Activated CD4-positive, CD25-positive, alpha-beta regulatory T cell treated with anti-CD3 and anti-CD28 coated beads, Interleukin-2, amount 50 U/mL, for 24 hours (primary cell): Measurements from ENCODE around the gene TFAP2B.

Experiments used
- ATAC-seq, 2 donors: fragments of 150-1000 bp; cut with Tn5 transposase; one replicate each; pipeline ENCODE4 v1.10.0; 2021; ENCODE audit warnings: mild to moderate bottlenecking in 1 of 2, moderate library complexity in 1 of 2

TFAP2B gene

DNA sequence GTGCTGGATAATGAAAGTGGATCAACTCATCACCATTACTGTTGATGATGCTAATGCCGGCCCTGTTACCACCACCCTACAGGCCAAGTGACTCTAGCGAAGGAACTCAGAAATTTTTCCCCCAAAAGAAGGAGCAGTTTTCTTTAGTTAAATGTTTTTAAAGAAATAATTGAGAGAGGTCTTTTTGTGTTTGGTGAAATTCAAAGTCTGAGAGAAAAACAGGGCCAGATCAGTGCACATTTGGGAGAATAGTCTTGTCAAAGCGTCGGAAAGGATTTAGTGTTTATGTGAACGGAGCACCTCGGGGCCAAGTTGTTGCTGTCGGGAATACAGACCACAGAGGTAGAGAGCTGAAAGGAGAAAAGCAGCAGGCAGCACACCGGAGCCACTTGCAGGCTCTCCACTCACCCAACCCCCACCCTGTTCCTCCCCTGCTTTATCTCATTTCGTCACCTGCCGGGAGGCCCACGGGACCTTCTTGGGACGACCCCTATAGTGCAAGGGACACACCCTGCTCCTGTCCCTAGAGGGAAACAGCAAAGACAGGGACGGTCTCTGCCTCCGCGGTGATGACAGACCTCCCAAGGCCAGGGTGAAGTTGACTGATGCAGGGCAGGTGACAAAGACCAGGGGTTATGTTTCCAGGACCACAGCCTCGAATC, 6.8 kb downstream of the TFAP2B start:
- no peak for ATAC-seq

DNA sequence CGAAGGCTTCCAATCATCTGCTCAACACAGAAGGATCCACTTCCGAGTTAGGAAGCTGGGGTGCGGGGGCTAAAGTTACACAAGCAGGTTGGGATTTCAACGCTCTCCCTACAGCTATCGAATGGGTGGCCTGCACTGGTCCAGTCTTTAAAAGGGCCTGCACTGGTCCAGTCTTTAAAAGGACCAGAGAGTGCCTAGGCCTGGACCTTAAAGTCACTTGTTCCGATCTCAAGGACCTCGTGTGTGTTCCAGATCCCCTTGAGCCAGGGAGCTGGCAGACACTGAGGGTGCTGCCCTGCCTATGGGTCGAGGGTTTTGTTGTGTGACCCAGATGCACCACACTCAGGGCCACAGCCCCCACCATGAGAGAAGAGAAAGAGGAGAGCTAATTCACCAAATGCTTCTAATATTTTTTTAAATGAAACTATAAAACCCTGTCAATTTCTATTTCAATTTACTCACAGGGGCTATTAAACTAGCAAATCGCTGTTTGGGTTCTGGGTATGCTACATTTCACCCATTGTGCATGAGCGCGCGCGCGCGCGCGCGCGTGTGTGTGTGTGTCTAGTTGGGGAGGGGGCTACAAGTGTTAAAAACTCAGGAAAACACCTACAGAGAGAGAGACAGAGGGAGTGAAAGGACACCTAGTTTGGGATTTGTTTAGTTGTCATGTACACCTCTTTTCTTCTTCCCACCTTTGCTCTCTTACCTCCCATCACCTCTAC, 7.5 kb downstream of the TFAP2B start:
- no peak for ATAC-seq

DNA sequence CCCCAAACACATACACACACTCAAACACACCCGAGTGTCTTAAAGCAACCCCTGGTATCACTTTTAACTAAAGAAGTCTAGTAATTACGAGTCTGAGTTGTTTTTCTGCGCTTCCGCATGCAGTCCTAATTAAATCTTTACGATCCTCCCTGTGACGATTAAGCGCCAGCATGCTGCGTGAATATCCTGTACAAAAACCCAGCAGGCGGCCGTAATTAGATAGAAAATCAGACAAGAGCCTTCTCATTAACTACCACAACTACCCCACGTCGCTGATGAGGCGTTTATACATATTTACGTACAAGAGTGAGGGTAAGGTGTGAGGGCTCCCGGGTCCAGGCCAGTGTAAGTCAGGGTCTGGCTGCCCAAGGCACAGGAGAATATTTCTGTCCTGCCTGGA, 8.1 kb downstream of the TFAP2B start:
- no peak for ATAC-seq

DNA sequence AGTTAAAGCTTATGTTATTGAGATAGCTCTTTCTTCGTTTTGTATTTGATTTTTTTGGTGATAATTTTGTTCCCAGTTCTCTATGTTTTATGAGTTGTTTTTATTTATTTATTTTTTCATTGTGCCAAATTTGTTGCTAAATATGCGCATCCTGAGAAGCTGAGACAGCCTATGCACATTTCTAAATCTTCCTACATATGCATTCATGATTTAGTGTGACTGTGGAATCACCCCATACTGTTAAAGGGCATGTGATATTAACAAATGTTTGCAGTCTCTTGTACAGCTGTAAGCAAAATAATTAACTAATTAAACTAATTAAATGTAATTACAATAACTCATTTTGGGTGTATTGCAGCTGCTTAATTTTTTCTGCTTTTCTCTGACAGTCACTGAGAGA, 10.4 kb downstream of the TFAP2B start:
- no peak for ATAC-seq

DNA sequence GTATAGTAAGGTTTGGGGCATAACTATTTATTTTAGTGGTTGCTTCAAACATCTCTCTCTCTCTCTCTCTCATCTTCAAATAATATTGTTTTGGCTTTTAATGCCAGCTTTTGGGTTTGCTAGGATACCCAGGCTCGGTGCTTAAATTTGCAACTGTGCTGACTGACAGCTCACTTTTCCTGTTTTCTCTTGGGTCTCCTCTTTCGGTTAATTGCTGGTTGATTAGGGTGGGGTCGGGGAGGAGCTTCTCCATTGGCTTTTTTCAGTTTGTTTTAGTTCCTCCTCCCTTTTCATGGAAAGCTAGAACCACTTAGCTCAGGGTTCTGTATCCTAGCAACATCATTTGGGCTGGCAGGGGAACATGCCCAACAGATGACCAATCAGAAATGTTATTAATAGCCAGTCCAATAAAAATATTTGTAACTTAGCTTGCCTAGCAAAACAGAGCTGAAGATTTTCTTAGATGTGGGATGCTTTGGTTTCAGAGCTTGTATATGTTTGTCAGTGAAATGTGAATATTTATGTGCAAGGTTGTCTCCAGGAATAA, 11.3 kb downstream of the TFAP2B start:
- no peak for ATAC-seq

DNA sequence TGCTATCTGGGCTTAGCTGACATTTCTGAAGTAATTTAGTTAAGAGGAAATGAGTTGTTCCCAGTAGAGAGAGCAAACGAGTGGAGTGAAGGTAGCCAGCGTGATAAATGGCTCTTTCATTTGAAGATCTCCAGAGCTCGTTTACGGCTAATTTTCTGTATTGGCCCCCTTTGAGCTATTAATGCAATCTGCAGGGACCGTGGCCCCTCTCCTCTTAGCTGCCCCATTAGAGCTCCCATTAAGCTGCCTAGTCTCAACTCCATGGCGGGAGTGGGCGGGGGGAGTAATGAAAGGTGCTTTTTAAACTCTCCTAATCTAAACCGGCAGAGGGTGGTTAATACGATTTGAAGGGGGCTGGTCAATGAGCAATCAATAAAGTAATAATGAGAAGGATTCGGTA, 12.5 kb downstream of the TFAP2B start:
- no peak for ATAC-seq

DNA sequence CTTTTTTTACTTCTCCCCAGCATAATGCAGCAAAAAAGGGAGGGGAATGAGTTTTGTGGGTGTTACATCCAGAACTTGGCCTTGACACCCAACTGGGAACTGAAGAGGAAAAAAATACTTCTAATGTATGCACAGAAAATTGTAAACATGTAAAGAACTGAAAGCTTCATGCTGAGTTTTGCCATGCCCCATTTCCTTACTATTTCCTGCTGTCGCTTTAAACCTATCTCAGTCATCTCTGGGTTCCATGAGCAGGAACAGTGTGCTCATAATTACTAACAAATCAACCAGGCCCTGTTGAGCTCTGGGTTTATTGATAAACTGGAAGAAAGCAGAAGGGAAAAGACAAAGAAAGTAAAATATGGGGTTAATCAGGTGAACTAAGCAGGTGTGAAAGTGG, 14.2 kb downstream of the TFAP2B start:
- no peak for ATAC-seq

DNA sequence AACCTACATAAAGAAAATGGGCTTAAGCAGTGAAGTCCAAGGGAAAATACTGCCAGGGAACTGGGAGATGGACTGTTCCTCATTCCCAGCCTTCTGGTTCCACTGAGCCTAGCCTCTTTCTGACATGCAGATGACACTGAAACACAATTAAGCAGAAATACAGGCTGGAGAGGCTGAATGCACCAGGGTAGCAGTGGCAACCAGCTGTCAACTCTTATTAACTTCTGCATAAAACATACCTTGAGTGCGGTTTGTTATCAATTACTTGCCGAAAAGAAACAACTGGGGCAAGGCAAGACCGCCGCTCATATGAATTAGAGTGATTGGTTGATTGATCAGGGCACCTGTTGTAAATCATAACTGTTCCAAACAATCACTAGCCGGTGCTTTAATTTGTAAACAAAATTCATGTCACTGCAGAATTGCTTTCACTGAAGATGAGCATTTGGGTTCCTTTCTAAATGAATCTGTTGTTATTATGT, 16.3 kb downstream of the TFAP2B start:
- ATAC-seq = no peak

DNA sequence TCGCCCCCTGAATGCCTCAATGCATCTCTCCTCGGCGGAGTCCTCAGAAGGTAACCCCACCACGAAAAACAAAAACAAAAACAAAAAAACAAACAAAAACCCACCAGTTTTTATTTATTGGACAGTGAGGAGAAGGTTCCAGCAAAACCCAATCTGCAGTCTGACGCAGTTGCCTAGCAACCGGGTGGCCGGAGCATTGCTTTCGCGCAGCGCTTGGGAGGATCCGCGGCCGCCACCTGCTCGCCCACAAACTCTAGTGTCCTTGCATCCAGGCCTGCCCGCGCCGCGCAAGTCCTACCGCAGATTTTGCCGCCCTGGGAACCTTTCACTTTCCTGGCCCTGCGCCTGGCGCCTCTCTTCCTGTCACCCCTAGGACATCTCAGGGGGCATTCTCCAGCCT, 17.6 kb downstream of the TFAP2B start:
- ATAC-seq = no peak

DNA sequence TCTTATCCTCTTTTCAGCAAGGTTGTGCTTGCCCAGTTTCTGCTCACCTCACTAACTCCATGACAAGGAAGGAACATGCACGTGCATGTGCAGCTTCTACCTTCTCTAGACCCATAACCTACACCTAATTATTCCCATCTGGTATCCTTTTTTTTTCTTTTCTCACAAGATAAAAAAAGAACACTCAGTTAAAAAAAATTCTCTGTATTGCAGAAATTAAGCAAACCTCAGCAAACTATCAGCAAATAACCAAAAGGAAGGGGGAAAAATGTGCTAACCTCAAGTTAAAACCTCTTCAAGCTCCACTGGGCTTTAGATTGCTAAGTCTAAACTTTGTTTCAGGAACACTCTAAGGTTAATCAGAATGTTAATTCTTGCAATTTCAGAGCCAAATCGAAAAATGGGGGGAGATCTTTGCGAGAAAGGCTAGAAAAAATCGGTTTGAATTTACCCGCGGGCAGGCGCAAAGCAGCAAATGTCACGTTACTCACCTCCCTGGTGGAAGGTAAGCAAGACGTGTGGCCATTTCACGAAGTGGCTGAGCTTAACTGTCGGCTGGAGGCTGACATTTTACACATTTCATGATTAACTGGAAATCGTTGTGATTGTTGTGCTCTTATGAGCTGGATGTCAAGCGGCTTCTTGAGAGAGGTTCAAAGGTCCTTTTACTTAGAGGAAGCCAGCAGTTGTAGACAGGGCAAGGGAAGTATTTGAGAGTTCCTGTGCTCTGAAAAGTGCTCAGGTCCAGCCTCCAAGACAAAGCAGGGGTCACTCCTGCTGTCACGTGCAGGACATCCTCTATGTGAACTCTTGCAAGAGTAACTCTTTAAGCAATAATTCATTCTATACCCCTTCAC, 19.1 kb downstream of the TFAP2B start:
- no peak for ATAC-seq

DNA sequence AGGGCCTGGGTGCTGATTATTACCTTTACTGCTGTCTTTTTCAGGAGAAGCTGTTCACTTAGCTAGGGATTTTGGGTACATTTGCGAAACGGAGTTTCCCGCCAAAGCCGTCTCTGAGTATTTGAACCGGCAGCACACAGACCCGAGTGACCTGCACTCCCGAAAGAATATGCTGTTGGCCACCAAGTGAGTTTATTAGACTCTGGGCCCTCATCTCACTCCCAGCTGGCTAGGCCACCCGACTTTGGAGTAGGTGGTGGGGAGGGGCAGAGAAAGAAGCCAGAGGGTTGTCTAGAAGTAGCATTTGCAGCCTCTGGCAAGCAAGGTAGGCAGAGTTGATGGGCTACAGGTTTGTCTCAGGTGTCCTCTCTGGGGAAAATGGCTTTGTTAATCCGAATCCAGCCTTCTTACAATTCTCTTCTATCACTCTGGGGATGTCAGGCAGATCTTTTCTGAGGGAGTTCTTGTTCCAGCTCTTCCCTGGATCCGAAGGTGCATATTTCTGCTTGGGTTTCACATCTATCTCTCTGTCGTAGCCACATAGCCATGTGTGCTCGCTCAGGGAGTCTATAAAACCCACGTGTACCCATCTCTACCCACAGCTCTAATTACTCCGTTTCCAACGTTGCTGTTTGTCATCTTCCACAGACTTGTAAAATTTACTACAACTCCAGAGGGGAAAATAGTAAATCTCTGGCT, 21.6 kb downstream of the TFAP2B start:
- no peak for ATAC-seq

DNA sequence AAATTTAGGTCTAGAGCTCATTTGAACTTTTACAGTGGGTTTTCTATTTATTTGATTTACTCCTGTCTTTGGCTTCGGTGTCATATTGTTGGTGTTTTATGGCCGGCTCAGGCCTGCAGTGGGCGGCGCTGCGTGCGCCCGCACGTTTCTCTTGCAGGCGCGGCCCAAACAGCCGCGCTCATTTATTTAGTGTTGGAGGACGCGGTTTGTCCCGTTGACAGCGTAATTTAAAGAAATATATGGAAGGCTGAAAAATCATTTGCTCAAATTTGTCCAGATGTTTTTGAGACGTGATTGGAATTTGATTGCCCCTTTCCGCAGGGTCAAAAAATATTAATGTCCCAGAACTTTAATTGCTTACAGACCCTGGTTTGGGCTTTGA, 22.1 kb downstream of the TFAP2B start:
- ATAC-seq = no peak

DNA sequence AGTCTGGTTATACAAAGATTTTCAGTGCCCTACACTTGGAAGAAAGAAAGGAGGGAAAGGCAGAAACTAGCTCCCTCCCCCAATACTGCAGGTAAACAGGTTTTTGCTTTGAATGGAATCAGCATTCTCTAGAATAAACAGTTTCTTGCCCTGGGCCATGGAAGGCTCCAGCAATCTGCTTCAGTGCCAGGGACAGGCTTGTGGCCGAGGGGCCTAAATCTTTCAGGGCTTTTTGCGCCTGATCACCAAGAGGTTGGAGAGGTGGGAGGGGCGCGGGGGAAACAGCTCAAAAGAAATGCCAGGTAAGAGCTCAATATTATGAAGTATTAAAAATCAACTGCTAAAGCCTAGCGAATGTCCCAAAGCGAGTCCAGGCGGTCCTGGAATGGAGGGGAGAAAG, 23.8 kb downstream of the TFAP2B start:
- ATAC-seq = no peak

DNA sequence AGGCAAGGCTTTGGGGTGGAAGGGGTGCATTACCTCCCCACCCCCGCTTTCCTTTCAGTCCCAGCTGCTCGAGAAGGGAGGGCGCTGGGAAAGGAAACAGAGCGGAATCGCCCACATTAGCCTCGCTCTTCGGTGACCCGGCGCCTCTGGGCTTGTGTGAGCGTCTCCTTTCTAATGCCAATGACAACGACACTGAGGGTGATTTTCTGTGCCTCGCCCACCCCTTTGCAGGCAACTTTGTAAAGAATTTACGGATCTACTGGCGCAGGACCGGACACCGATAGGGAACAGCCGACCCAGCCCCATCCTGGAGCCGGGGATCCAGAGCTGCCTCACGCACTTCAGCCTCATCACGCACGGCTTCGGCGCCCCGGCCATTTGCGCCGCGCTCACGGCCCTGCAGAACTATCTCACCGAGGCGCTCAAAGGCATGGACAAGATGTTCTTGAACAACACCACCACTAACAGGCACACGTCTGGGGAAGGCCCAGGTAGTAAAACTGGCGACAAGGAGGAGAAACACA, 24.3 kb downstream of the TFAP2B start:
- no peak for ATAC-seq

DNA sequence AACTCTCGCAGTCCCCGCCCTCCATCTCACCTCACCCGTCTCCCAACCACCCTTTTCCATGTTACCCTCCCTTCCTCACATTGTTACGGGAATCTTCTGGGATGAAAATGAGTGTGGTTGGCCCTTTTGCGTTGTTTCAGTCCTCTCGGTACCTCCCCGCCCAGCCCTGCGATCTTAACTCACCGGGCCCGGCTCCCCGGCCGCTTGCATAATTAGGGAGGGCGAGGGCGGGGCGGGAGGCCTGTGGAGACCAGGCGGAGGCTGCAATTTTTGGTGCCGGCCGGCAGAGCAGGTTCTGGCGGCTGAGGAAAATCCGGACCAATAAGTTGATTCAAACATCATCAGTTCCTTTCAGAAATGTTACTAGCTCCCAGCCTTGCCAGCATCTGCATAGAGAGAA, 25.2 kb downstream of the TFAP2B start:
- no peak for ATAC-seq

DNA sequence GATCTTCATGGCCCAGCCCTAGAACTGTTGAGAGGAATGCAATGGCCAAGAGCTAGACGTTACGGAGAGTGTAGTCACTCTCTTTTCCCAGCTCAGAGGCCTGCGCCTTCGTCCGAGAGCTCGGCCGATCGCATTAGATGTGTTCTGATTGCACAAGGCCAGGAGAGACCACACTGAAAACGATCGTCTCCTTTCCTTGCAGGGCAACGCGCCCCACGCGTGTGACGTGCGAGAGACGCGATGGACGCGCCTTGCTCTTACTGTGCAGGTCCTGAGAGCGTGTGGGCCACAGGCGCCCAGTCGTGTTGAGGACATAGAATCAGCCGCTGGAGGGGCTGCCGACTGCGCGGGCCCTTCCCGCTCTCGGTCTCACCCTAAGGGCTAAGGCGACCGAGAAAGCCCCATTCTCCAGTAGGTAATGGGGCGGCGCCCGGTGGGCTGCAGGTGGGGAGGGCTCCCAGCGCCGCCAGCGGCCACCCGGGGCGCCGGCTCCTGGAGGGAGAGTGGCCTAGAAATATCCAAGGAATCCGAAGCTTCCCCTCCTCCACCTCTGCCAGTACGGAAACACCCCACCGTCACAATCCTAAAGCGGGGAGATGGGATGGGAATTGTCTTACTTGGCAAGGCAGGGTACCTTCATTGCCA, 26.9 kb downstream of the TFAP2B start:
- ATAC-seq = no peak

DNA sequence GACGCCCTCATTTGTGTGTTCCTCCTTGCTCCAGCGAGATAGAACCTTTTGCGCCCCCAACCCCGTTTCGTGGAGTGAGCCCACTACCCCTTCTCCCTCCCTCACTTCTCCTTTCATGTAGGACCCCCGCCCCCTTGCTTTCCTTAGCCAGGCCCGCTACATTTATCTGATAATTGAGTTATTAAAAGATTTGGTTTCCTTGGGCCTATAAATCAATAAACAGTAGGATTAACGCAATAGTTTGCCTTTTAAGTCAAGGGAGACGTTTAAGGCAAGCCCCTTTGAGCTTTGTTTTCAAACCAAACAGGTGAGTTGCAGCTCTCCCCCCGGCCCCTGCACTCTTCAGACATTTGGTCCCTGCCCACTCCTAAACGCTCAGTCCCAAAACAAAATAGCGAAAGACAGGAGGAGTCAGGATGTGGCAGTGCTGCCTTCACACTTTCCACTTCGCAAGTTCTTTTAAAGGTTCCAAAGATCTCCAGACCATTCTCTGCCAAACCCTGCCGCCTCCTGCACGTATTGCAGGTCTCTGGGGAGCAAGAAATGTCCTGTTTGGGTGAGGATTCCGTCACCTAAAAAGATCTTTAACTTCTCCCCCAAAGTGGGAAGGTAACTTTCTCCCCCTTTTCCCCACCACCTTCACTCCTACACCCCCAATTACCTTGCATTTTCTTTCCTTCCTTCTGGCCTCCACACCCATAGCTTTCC, 27.6 kb downstream of the TFAP2B start:
- no peak for ATAC-seq

DNA sequence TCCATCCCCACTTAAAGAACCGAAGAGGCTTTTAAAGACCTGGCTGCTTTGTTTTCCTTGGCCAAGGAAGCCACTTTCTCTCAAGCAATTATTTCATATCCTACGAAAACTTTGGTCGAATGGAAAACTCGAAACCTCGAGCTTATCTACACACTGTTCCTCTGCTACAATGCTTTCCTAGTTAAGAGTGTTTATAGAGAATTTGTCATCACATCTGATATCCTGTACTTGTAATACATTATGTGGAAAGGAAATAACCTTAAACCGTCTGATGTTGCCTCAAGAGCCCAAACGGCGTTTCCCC, 28.1 kb downstream of the TFAP2B start:
- ATAC-seq = no peak

DNA sequence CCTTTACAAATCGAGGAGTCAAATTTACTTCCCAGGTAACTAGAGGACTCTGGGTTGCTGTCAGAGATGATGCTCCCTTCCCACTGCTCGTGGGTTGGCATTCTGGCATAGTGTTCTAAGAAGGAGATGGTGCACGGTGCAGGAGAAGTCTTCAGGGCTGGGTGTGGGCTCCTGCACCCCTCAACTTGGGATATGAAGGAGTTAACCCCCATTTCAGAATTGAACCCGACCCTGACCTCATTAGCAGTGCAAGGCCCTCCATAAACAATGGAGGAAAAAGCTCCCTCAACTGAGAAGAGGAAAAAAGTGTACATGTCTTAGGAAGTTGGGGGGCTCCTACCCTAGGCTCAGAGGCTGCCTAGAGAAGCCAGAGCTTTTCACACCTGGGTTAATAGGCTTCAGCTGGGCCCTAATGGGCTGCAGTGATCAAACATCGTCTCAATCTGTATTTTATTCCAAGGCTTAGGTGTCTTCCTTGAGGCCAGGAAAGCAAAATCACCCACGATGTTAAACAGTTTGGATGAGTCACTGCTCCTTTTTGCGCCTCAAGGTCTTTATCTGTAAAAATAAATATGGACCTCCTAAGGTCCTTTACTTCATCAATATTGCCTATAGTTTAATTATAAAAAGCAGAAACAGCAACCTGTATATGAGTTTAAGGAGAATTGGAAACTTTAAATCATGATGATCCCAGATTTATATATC, 29.4 kb downstream of the TFAP2B start:
- ATAC-seq = no peak

DNA sequence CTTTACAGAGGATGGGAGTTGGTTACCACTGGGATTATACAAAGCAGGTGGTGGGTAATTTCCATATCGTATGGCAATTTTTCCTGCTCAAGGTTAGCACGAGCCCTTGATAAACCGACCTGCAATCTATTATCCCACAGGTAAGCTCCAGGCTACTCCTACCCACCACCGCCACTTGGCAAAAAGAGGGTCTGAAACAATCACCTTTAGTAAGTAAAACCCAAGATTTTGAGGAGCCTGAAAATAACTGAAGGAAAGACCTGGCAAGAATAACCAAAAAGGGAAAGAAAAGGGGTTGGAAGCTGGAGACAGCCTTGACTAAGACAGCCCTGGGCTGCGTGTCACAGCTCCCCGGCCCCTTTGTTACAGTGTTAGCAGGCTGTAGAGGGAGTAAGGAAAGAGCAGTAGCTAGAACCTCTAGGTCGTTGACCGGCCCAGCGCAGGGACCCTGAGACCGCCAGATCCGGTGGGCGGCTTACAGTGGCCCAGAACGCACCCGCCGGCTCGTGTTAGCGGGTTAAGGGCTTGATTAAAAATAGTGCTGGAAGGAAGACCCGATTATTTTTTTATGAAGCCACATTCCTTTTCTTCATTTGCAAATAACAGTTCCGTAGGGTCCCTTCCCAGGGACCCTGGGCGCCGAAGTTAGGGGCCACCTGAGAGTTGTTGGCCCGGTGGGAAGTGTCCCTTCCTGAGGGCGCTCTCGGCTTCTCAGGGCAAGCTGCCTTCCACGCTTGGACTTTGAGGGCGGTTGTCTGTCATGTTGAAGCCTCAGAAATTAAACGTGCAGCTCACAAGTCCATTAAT, 30.5 kb downstream of the TFAP2B start:
- ATAC-seq = no peak
